Measurements from ENCODE around the gene MEF2A.

DNA sequence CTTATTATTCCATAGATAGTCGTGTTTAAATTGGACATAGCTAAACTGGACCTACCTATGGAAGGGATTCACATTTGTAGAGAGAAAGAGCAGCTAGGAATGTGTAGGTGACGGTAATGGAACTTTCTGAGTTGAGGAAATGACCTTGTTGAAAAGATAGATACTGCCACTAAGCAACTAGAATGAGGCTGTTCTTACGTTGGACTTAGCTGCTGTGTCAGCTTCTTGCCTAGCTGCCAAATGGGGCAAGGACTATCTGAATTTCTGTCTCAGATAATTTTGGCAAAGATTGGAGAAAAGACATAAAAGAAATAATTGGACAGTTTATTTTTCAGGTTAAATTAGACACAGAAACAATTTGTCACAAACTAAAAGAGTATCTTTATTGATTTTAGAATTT lies 68.8 kb downstream of the MEF2A start:
- TF ChIP-seq ZNF274 (IDR thresholded peaks at IDR 0.05; ENCODE audit: low read depth, low read length), result no peak
- TF ChIP-seq YY1 (IDR thresholded peaks at IDR 0.05; ENCODE audit: insufficient read depth, insufficient read length), result no peak
- TF ChIP-seq SUZ12 (IDR thresholded peaks at IDR 0.05; ENCODE audit: extremely low read depth, insufficient read depth, insufficient read length), result no peak

Measured in NT2/D1 (cell line).